ENCODE measurements around the gene ZC3HAV1.

ZC3HAV1 gene

GRCh38 chr7:139065323-139065722, 44.2 kb downstream of the ZC3HAV1 start:
- TF ChIP-seq ZBTB7A (IDR thresholded peaks at IDR 0.05; ENCODE audit: low read depth) (no peak), YY1 (IDR thresholded peaks at IDR 0.05; ENCODE audit: low read depth) (no peak), NFIC (IDR thresholded peaks at IDR 0.05) (no peak), EGR1 (IDR thresholded peaks at IDR 0.05) (no peak)

DNA sequence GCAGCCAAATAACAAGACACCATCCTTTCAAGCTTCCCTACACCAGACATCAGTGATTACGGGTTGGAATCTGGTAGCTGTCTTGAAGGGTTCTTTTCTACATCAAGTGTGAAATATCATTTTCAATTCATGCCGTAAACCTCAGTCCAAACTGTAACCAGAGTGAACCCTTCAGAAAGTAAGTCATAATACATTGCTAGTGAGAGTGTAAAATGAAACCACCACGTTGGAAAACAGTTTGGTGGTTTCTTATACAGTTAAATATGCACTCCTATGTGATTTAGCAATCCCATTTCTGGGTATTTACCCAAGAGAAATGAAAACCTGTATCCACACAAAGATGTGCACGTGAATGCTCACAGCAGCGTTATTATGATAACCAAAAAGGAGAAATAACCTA, 48.1 kb downstream of the ZC3HAV1 start:
- TF ChIP-seq FOXM1 (IDR thresholded peaks at IDR 0.05; ENCODE audit: borderline replicate concordance, low read depth), result no peak
- no peak for TF ChIP-seq CREB1 (IDR thresholded peaks at IDR 0.05; ENCODE audit: low read depth)
- TF ChIP-seq REST (IDR thresholded peaks at IDR 0.05; ENCODE audit: low read depth), result no peak
- TF ChIP-seq EGR1 (IDR thresholded peaks at IDR 0.05), result no peak
- no peak for TF ChIP-seq RAD21 (IDR thresholded peaks at IDR 0.05; ENCODE audit: low read depth)
- no peak for TF ChIP-seq MAX (IDR thresholded peaks at IDR 0.05)
- TF ChIP-seq CEBPB (IDR thresholded peaks at IDR 0.05), result no peak
- TF ChIP-seq TEAD4 (IDR thresholded peaks at IDR 0.05), result no peak
- TF ChIP-seq NFIC (IDR thresholded peaks at IDR 0.05), result no peak
- TF ChIP-seq USF1 (IDR thresholded peaks at IDR 0.05), result no peak
- TF ChIP-seq YY1 (IDR thresholded peaks at IDR 0.05; ENCODE audit: low read depth), result no peak
- no peak for TF ChIP-seq TAF1 (IDR thresholded peaks at IDR 0.05; ENCODE audit: low read depth)
- no peak for TF ChIP-seq ZBTB7A (IDR thresholded peaks at IDR 0.05; ENCODE audit: low read depth)
- no peak for TF ChIP-seq TCF12 (IDR thresholded peaks at IDR 0.05; ENCODE audit: low read depth)
- TF ChIP-seq EP300 (IDR thresholded peaks at IDR 0.05; ENCODE audit: borderline replicate concordance), result no peak

DNA sequence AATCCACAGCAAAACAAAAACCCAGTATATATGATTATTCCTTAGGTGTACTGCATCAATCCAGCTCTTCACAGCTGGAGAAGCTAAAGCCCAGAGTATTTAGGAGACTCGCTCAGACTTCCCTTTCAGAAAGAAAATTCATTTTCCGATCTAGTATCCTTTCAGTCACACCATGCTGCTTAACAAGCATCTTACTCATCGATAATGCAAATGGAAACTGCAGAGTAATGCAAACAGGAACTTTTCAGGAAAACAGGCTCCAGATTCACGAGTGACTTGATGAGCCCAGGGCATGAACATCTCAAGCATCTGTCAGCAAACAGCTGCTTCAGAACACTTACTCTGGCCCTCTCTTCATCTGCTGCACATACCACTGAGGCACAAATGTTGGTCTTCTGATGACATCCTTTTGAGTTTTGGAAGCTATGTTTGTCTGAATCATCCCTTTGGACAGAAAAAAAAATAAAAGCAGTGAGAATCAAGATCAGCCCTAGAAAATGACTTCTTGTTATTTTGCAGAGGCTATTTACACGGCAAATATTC, 48.8 kb downstream of the ZC3HAV1 start:
- no peak for TF ChIP-seq TEAD4 (IDR thresholded peaks at IDR 0.05)
- TF ChIP-seq EGR1 (IDR thresholded peaks at IDR 0.05), result no peak
- no peak for TF ChIP-seq EP300 (IDR thresholded peaks at IDR 0.05; ENCODE audit: borderline replicate concordance)
- TF ChIP-seq TCF12 (IDR thresholded peaks at IDR 0.05; ENCODE audit: low read depth), result no peak
- no peak for TF ChIP-seq RAD21 (IDR thresholded peaks at IDR 0.05; ENCODE audit: low read depth)
- TF ChIP-seq CREB1 (IDR thresholded peaks at IDR 0.05; ENCODE audit: low read depth), result no peak
- TF ChIP-seq FOXM1 (IDR thresholded peaks at IDR 0.05; ENCODE audit: borderline replicate concordance, low read depth), result no peak
- TF ChIP-seq MAX (IDR thresholded peaks at IDR 0.05), result no peak
- TF ChIP-seq USF1 (IDR thresholded peaks at IDR 0.05), result no peak
- no peak for TF ChIP-seq ZBTB7A (IDR thresholded peaks at IDR 0.05; ENCODE audit: low read depth)
- TF ChIP-seq REST (IDR thresholded peaks at IDR 0.05; ENCODE audit: low read depth), result no peak
- TF ChIP-seq TAF1 (IDR thresholded peaks at IDR 0.05; ENCODE audit: low read depth), result no peak
- no peak for TF ChIP-seq NFIC (IDR thresholded peaks at IDR 0.05)
- TF ChIP-seq CEBPB (IDR thresholded peaks at IDR 0.05), result no peak
- TF ChIP-seq YY1 (IDR thresholded peaks at IDR 0.05; ENCODE audit: low read depth), result no peak

DNA sequence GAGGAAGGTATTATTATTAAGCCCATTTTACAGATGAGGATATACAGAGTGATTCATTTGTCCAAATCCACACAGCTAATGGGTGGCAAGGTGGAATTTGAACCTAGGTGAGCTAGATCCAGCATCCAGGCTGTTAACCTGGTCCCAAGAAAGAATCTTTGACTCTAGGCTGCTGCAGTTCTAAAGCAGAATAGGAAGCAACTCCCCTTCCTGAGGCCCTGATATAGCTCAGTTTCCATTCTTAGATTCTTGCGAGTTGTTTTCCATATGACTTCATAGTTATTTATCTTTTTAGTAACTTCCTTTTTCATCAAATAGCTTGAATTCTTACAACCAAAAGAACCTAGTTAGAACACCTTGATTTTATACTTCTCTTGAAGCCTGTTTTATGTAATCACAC, 49.6 kb downstream of the ZC3HAV1 start:
- no peak for TF ChIP-seq TCF12 (IDR thresholded peaks at IDR 0.05; ENCODE audit: low read depth)
- no peak for TF ChIP-seq MAX (IDR thresholded peaks at IDR 0.05)
- no peak for TF ChIP-seq USF1 (IDR thresholded peaks at IDR 0.05)

GRCh38 chr7:139058943-139059342, 50.6 kb downstream of the ZC3HAV1 start:
- TF ChIP-seq RAD21 (IDR thresholded peaks at IDR 0.05; ENCODE audit: low read depth) (no peak), REST (IDR thresholded peaks at IDR 0.05; ENCODE audit: low read depth) (no peak), TEAD4 (IDR thresholded peaks at IDR 0.05) (no peak), NFIC (IDR thresholded peaks at IDR 0.05) (no peak), EGR1 (IDR thresholded peaks at IDR 0.05) (no peak), CEBPB (IDR thresholded peaks at IDR 0.05) (no peak), YY1 (IDR thresholded peaks at IDR 0.05; ENCODE audit: low read depth) (no peak), CREB1 (IDR thresholded peaks at IDR 0.05; ENCODE audit: low read depth) (no peak), EP300 (IDR thresholded peaks at IDR 0.05; ENCODE audit: borderline replicate concordance) (no peak)
